HG03442 (cell line): Measurements from ENCODE around the gene BTBD9.

ENCODE experiments used
- ATAC-seq: cut with Tn5 transposase; IDR thresholded peaks from one replicate; pipeline ENCODE4 v1.9.1; 2021; ENCODE audit warnings: mild to moderate bottlenecking, moderate library complexity; ENCODE audit not compliant: unreplicated experiment

BTBD9 gene

DNA sequence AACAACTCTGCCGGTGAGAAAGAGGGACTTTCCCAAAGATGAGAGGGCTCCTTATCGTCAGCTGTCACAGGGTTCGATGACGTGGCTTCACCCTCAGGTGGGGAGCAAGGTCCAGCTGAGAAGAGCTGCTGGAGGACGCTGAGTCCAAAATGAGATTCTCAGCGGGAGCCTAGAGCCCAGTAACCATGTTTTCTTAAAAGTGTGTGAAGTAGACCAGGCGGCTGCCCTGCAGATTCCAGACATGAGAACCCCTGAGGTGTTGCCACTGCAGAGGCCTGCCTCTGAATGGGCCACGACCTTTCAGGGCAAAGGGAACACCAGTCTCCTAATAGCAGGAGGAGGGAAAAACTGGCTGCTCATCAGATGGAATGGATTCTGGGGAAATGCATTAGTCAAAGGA lies 375.1 kb downstream of the BTBD9 start:
- no peak for ATAC-seq

GRCh38 chr6:38262609-38263008 lies 377.1 kb downstream of the BTBD9 start:
- ATAC-seq = no peak

GRCh38 chr6:38262026-38262425 lies 377.7 kb downstream of the BTBD9 start:
- ATAC-seq = no peak

GRCh38 chr6:38261626-38262025 lies 378.1 kb downstream of the BTBD9 start:
- no peak for ATAC-seq

DNA sequence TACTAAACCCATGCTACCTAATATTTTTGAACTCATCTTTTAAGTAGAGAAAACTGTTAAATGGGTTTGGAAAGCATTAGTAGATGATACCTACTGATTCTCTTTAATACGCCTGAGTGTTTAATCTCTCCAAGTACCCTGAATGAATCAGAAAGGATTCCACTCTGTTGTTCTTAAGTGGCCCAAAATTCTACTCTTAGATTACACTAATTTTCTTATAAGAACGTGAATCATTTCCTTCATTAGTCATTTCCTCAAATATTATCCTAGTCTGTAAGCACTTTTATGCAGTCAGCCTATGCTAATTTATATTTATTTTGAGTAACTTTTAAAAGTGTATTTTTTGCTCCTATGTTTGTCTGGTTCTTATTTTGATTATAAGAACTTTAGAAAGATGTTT lies 380.0 kb downstream of the BTBD9 start:
- no peak for ATAC-seq

GRCh38 chr6:38248500-38249234 lies 391.1 kb downstream of the BTBD9 start:
- no peak for ATAC-seq

DNA sequence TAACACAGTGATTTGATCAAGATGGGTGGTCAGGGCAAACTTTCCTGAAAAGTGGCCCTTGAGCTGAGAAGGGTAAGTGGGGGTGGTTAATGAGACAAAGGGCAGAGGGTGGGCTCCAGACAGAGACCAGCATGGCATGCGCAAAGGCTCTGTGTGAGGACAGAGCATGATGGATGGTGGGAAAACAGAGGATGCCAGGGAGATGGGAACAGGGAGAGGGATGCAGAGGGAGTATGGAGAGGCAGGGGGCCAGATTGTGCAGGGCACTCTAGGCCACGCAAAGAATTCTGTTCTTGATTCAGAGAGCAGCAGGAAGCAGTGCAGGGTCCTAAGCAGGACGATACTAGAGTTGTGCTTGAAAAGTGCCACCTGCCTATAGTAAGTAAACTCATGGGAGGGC lies 394.4 kb downstream of the BTBD9 start:
- ATAC-seq = no peak

DNA sequence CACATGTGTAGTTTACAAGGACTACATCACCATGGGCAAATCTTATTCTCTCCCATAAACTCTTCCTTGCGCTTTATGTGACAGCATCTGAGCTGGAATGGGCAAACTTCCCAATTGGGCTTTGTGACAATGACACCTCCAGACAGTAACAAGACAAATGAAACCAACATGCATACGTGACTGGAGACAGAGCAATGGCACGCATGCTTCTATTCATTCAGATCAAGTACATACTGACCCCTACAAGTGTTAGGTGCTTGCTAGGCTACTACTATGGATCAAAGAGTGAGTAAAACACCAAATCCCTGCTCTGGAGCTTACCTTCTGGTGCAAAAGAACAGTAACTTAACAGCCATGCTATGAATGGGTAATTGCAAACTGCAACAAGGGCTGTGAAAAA lies 394.9 kb downstream of the BTBD9 start:
- ATAC-seq = no peak

GRCh38 chr6:38241200-38241871 lies 398.4 kb downstream of the BTBD9 start:
- ATAC-seq = no peak

DNA sequence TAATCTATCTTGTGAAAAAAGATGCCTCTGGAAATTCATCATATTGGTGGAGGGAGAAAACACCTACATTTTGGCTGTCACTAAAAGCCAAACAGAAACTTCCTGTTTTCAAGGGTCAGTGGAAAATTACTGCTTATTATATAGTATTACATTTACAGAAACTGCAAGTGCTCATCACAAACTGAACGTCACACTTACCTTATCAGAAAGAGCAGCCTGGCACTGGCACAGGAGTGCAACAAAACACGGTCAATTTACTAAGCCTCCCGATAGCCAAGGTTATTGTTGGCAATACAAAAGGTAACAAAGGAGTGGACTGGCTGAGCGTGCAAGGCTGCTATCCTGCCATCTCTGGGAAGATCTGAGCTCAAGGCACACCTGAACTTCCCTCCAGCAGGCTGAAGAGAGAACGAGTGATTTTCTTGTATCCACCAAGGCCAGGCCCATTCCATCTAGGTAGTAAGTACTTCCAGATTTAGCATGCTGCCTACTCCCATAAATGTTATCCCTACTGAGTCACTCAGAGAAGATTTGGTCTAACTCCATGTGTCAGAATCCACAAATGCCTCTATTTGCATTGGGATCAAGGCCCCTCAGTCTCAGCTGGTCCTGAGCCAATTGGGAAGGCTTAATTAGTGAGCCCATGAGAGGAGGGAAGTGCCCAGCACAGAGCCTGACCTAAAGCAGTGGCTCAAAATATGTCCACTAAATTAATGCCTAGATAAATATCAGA lies 399.8 kb downstream of the BTBD9 start:
- no peak for ATAC-seq

DNA sequence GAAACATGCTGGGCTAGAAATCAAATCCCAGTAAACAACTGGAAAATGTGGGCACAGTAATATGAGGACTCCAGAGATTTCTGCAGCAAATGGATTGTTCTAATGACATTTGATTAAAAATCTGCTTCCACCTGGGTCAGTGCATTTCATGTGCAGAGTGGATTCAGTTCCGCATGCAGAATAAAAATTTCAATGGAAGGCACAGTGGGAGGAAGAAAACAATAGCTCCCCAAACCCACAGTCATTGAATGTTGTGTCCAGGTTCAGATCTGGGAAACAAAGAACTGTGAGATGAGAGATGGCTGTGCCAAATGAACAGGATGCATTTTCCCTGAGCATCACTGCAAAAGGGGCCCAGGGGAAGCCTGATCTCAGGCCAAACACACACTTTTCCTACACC lies 403.1 kb downstream of the BTBD9 start:
- ATAC-seq = no peak

- no peak for ATAC-seq
Measured at GRCh38 chr6:38234934-38235682, 404.6 kb downstream of the BTBD9 start.

GRCh38 chr6:38234141-38234540 lies 405.6 kb downstream of the BTBD9 start:
- ATAC-seq = no peak

- ATAC-seq = no peak
Measured at GRCh38 chr6:38233161-38233791, 406.5 kb downstream of the BTBD9 start.

GRCh38 chr6:38225766-38226165 lies 414.0 kb downstream of the BTBD9 start:
- ATAC-seq = no peak

- ATAC-seq = no peak
Measured at GRCh38 chr6:38221251-38221650, 418.5 kb downstream of the BTBD9 start.

- no peak for ATAC-seq
Measured at GRCh38 chr6:38220069-38220723, 419.5 kb downstream of the BTBD9 start.

DNA sequence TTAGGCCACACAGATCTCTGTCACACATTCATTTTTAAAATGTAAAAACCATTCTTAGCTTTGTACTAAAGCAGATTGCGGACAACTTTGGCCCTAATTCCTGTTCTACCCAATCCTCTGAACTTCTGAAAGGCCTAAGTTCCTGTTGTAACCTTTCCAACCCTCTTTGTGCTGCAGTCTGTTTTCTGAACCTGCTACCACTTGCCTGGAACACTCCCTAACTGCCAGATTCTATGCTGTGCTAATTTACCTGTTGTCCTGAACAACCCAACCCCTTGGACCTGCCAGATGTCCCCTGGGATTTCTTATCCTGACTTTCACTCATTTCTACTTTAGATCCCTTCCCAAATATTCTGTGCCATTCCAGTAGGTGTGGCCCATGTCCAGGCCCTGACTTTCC lies 421.5 kb downstream of the BTBD9 start:
- no peak for ATAC-seq

DNA sequence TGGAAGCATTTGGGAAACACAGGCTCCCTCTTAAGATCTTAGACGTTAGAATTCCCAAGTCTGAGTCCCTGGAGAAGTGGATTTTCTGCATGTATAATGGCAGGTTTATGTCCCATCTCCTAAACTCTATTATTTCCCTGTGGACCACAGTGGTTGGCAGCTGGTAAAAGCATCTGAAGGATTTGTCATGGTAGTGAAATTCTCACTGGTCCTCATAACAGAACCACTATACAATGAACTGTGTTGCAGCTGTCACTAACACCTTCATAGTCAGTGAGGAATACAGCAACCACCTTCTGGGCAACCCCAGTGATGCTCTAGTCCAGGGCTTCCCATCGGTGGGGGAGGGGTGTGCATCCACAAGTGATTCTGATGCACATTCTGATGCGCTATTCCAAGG lies 423.3 kb downstream of the BTBD9 start:
- no peak for ATAC-seq

DNA sequence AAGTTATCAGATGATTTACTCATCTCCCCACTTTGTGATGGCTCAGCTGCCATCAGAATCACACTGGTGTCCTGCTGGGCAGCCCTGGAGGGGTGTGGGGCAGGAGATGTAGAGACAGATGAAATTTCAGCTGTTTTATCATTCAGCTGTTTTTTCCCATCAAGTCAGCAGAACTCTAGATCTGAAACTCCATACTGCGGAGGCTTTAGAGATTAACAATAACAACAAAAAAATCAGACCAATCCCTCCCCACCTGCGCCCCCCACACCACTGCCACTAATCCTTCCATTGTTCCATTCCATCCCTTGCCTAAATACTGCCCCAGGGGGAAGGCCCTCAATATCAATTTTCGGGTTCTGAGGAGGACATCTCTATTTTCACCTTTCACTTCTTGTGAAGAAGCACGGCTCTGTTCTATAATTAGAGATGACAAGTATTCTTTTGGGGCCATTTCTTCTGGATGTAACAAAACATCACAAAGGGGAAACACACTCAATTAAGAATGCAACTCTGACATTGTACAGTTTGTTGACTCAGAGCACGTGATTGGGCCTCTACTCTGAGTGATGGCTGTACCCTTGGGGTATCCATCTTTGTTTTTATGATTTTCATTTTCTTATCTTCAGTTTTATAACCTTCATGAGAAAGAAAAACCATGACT lies 423.9 kb downstream of the BTBD9 start:
- ATAC-seq = no peak
